ENCODE data around the gene GPANK1.
"Not testable (repeated sequence)": the region's sequence is repeated elsewhere in the genome, so short reads cannot be mapped to it uniquely, and the experiment has no call there.

GPANK1 gene

GRCh38 chr6:31664790-31665500 lies at the start of gene GPANK1:
GPANK1 (minus strand) TSS chr6:31664997; CDS start chr6:31664478, 519 bp downstream.
- DNase-seq = peak; percentile 93

DNA sequence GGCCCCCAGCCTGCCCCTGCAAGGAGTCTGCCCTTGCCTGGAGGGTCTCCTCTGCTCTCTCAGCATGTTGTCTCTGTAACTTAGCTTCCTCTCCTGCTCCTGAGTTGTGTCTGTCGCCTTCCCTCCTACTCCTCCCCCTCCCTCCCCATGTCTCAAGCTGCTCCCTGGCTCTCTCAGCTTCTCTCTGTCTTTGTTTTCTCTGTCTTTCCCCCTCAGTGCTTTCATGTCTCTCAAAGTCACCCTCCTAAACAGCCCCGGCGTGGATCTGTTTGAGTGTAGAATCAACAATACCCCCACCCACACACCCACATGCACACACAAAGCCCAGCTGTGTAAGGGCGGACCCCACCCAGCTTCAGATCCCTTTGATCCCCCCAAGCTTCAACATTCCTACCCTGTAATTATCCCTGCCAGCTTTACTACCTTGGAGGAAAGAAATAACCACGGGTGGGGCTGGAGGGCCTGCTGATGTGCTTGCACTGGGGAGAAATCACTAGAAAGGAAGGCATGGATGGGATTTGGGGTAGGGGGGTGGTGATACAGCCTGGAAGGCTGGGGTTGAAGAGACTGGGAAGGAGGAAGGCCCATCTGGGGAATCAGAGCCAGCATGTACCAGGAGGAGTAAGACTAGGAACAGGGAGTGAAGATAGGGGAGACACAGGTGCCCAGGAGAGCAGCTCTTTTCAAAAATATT lies 49.3 kb upstream of the GPANK1 start:
- DNase-seq = no peak

- no peak for DNase-seq
These were observed 48.7 kb upstream of the GPANK1 start for GRCh38 chr6:31713465-31713864.

DNA sequence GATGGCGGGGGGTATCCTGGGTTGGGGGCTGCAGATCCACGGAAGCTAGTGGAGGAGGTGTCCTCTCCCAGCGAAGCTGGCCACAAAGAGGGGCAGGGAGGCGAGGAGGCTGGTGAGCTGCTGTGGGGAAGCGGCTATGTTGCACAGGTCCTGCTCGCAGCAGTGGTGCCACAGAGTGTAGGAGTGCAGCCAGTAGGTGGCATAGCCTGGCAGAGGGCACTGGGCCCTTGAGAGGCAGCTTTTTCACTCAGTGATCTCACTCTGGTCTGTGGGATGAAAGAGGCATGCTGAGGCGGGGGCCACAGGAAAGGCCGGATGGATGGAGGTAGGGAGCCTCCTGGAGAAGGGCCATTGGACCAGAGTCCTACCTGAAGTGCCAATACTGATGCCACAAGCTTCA lies 47.5 kb upstream of the GPANK1 start:
- DNase-seq = no peak

- DNase-seq = no peak
These were observed 46.4 kb upstream of the GPANK1 start for GRCh38 chr6:31711233-31711632.

- no peak for DNase-seq
These were observed 45.9 kb upstream of the GPANK1 start for GRCh38 chr6:31710523-31711219.

GRCh38 chr6:31709157-31709556 lies 44.4 kb upstream of the GPANK1 start:
- not testable (repeated sequence) for DNase-seq

DNA sequence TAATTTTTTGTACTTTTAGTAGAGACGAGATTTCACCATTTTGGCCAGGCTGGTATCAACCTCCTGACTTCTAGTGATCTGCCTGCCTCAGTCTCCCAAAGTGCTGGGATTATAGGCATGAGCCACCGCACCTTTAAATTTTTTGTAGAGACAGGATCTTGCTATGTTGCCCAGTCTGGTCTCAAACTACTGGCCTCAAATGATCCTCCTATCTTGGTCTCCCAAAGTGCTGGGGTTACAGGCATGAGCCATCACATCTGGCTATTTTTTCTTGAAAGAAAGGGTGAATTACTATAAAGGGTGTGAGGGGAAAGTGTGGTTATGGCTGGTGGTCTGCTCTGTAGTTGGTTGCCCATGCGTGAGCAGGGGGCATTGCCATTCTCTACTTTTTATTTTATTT lies 43.4 kb upstream of the GPANK1 start:
- DNase-seq = no peak

DNA sequence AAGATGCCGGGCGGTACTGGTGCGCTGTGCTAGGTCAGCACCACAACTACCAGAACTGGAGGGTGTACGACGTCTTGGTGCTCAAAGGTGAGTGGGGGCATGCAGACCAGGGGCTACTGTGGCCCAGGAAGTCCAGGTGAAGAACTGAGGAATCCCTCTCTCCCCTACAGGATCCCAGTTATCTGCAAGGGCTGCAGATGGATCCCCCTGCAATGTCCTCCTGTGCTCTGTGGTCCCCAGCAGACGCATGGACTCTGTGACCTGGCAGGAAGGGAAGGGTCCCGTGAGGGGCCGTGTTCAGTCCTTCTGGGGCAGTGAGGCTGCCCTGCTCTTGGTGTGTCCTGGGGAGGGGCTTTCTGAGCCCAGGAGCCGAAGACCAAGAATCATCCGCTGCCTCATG lies 42.9 kb upstream of the GPANK1 start:
- no peak for DNase-seq

GRCh38 chr6:31706599-31706998 lies 41.8 kb upstream of the GPANK1 start, which contains the start of gene LY6G6F:
LY6G6F (plus strand) TSS chr6:31706866; CDS start chr6:31706907, 41 bp downstream.
- DNase-seq = no peak

- DNase-seq = no peak
These were observed 41.1 kb upstream of the GPANK1 start for GRCh38 chr6:31705931-31706330.

- DNase-seq = peak; percentile 98
These were observed 38.3 kb upstream of the GPANK1 start, which contains the start of gene ABHD16A for GRCh38 chr6:31702819-31703716. ABHD16A (minus strand) TSS chr6:31703324; CDS start chr6:31703281, 43 bp downstream.

GRCh38 chr6:31702405-31702818 lies 37.6 kb upstream of the GPANK1 start:
- DNase-seq = no peak

DNA sequence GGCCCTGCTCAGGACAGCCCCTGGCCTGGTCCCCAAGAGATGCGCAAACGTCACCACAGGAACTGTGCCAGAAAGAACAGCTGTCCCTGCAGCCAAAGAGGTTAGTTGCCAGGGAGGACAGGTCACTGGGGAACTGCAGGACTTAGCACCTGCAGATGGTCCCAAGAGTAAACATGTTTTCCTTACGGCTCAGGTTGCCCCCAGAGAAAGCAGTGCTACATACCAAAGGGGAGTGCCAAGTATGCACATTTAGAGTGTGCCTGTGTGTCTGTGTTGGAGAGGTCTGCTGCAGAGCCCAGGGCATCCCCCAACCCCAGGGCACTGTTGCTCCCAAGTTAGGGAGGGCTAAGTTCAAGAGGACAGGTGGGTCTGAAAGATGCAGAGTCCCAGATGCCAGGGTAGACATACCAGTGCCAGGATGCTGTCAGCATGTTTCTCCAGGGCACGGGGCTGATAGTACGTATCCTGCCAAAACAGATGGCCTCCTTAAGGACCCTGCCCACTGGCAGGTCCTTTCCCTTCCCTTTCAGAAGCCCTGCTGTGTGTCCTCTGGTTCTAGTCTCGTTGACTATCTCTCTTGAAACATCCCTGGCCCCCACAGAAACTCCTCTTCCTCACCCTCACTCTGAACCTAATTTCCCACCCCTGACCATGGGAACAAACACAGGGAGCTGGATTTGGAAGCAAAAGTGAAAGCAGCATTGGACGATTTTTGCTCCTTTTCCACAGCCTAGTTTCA lies 37.0 kb upstream of the GPANK1 start:
- DNase-seq = no peak

DNA sequence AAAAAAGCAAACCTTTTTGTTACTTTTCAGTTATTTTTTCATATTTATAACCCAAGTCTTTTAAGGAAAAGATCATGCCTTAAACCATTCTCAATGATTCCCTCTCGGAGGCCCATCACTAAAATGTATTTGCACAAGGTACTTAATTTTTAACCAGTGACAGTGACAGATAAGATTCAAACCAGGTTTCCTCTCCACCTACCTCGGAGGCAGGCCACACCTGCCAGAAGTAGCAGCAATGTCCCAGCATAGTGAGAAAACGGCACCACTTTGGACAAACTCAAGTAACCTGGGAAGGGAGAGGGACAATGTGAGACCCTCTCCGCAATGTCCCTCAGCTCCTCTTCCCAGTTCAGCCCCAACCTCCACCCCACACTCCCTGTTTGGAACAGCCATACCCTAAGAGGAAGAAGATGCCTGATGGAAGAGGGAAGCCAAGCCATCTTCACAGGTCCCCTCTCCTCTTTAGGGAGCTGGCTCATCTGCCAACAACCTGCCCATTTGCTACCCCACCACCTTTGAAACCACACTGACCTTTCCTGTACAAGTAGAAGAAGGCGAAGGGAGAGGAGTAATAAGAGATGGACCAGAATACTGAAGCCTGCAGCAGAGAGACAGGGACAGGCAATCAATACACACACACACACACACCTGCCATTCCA lies 36.1 kb upstream of the GPANK1 start:
- DNase-seq = no peak

DNA sequence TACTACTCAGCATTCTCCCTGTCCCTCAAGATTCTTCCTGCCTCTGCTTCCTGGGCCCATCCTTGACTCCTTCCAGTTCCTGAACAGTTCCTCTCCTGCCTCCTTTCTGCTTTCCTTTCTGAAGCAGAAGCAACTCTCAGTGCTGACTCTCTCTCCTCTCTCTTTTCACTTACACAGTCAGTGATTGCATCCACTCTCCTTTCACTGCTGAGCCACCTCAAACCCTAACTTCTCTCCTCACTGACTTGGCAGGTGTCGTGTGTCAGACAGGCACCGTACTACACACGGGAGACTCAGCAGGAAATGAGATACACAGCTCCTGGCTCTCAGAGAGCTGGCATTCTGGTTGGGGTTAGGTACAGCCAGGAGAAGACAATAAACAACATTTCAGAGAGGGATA lies 32.8 kb upstream of the GPANK1 start:
- DNase-seq = no peak

GRCh38 chr6:31693535-31693934 lies 28.7 kb upstream of the GPANK1 start:
- no peak for DNase-seq

DNA sequence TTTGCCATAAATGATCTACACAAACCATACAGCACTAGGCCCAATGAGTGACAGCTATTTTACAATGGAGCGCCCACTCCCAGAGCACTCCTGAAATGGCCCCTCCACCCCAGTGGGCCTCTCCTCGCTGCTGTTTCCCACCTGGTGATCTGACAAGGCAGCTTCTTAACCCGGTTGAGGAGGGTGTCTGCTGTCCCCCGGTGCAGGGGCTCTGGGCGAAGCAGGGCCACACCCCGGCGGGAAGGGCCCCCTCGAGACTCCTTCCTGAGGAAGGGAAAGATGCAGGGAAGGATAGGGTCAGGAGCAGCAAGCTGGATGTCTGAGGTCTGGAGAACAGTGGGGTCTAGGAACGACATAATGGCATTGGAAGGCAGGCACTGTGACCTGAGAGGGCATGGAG lies 28.1 kb upstream of the GPANK1 start:
- DNase-seq = no peak

- no peak for DNase-seq
These were observed 27.6 kb upstream of the GPANK1 start for GRCh38 chr6:31692353-31692752.

- DNase-seq = no peak
These were observed 26.8 kb upstream of the GPANK1 start for GRCh38 chr6:31691564-31692108.

GRCh38 chr6:31691078-31691463 lies 26.3 kb upstream of the GPANK1 start:
- DNase-seq = no peak
